Measurements from ENCODE around the gene RNF148.

Gene RNF148

DNA sequence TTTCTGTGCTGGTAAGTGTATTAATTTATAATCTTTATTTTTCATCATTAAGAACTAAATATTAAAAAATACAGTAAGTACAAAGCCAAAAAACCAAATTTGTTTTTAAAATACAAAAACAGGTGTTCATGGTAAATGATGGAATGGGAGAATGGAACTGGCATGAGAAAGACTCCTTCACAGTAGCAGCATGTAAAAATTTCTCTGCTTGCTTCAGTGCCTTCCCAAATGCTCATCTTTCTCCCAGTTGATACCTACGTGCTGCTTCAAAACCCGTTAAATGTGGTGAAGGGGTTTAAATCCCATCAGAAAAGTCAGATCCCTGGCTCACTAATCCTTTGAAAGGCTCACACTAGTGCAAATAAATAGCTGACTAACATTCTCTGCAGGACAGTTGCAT, 8.0 kb downstream of the RNF148 start:
- no peak for DNase-seq (ENCODE audit: low read depth in 1 of 2, low spot score in 1 of 2)
- TF ChIP-seq, protein P1, sequence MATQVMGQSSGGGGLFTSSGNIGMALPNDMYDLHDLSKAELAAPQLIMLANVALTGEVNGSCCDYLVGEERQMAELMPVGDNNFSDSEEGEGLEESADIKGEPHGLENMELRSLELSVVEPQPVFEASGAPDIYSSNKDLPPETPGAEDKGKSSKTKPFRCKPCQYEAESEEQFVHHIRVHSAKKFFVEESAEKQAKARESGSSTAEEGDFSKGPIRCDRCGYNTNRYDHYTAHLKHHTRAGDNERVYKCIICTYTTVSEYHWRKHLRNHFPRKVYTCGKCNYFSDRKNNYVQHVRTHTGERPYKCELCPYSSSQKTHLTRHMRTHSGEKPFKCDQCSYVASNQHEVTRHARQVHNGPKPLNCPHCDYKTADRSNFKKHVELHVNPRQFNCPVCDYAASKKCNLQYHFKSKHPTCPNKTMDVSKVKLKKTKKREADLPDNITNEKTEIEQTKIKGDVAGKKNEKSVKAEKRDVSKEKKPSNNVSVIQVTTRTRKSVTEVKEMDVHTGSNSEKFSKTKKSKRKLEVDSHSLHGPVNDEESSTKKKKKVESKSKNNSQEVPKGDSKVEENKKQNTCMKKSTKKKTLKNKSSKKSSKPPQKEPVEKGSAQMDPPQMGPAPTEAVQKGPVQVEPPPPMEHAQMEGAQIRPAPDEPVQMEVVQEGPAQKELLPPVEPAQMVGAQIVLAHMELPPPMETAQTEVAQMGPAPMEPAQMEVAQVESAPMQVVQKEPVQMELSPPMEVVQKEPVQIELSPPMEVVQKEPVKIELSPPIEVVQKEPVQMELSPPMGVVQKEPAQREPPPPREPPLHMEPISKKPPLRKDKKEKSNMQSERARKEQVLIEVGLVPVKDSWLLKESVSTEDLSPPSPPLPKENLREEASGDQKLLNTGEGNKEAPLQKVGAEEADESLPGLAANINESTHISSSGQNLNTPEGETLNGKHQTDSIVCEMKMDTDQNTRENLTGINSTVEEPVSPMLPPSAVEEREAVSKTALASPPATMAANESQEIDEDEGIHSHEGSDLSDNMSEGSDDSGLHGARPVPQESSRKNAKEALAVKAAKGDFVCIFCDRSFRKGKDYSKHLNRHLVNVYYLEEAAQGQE (IDR thresholded peaks at IDR 0.05; ENCODE audit: insufficient replicate concordance, low read depth), result no peak
- TF ChIP-seq POLR2AphosphoS5 (IDR thresholded peaks at IDR 0.05; ENCODE audit: low read depth), result no peak
- no peak for TF ChIP-seq GABPA (IDR thresholded peaks at IDR 0.05; ENCODE audit: low read depth)
- TF ChIP-seq CTCF (IDR thresholded peaks at IDR 0.05; ENCODE audit: insufficient read depth, low read length), result no peak
- no peak for TF ChIP-seq SPI1 (IDR thresholded peaks at IDR 0.05; ENCODE audit: borderline replicate concordance, low read depth)
- H3K27me3 ChIP-seq (ENCODE audit: insufficient read depth, poor library complexity, severe bottlenecking), result no peaks in the 10 kb centered on the region
- H3K27ac ChIP-seq (replicated peaks), result no peak overlapping the region
- H3K4me3 ChIP-seq (replicated peaks; ENCODE audit: insufficient read depth, low read length), result no peak overlapping the region

GRCh38 chr7:122692769-122693309, 9.9 kb downstream of the RNF148 start:
- Histone ChIP-seq H3K27ac (replicated peaks) (no peak overlapping the region), H3K27me3 (ENCODE audit: insufficient read depth, poor library complexity, severe bottlenecking) (no peaks in the 10 kb centered on the region), H3K4me3 (replicated peaks; ENCODE audit: insufficient read depth, low read length) (no peak overlapping the region)
- TF ChIP-seq CTCF (IDR thresholded peaks at IDR 0.05; ENCODE audit: insufficient read depth, low read length), result no peak
- no peak for DNase-seq (ENCODE audit: low read depth in 1 of 2, low spot score in 1 of 2)

DNA sequence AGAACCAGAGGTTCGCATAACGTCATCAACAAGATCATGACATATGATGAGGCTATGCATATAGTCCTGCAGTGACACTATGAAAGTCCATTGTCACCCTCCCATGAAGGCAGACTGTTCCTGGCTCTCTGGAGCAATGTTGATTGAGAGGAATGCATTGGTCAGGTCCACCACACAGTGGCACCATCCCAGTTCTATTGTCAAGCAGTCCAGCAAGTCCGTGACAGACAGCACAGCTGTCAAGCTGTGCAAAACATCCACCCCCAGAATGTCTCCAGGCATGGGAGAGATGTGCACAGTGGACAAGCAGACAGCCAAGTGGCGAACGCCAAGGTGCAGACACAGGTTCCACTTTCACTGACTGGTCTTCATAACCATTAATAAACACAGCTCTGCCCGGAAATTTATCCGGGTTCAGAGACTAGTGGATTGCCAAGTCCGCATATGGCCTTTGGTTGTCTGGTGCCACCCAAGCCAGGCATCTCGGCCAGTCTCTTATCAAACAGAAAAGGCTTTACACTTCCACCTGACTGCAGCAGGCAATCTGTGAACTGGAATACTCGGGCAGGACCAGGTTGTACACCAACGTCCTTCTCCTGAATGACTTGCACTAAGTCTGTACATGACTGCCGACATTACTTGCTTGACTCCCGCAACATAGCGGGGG, 11.0 kb downstream of the RNF148 start:
- no peak for DNase-seq (ENCODE audit: low read depth in 1 of 2, low spot score in 1 of 2)
- TF ChIP-seq, protein P1 (IDR thresholded peaks at IDR 0.05; ENCODE audit: insufficient replicate concordance, low read depth), result no peak
- no peak for TF ChIP-seq CTCF (IDR thresholded peaks at IDR 0.05; ENCODE audit: insufficient read depth, low read length)
- TF ChIP-seq POLR2AphosphoS5 (IDR thresholded peaks at IDR 0.05; ENCODE audit: low read depth), result no peak
- no peak for TF ChIP-seq GABPA (IDR thresholded peaks at IDR 0.05; ENCODE audit: low read depth)
- no peak for TF ChIP-seq SPI1 (IDR thresholded peaks at IDR 0.05; ENCODE audit: borderline replicate concordance, low read depth)
- no peak overlapping the region for H3K4me3 ChIP-seq (replicated peaks; ENCODE audit: insufficient read depth, low read length)
- no peak overlapping the region for H3K27ac ChIP-seq (replicated peaks)
- H3K27me3 ChIP-seq (ENCODE audit: insufficient read depth, poor library complexity, severe bottlenecking), result no peaks in the 10 kb centered on the region

All from HL-60 (cell line).